Nephron (organoid): ENCODE data around the gene CD48.

ENCODE experiments used
- H3K27ac Mint-ChIP-seq, 3 experiments: 2 replicates each; pipeline ENCODE4 v1.8.0; 2020; ENCODE audit warnings: mixed read lengths in 3 of 3, mild to moderate bottlenecking in 2 of 3, moderate library complexity in 1 of 3
- H3K27me3 Mint-ChIP-seq: 2 replicates; pipeline ENCODE4 v1.8.0; 2021; ENCODE audit warnings: low read depth, mild to moderate bottlenecking, moderate library complexity, mixed read lengths
- H3K36me3 Mint-ChIP-seq: 2 replicates; pipeline ENCODE4 v1.8.0; 2020; ENCODE audit warnings: low read depth, mixed read lengths
- H3K4me1 Mint-ChIP-seq: 2 replicates; pipeline ENCODE4 v1.8.0; 2020; ENCODE audit warnings: mixed read lengths
- H3K4me3 Mint-ChIP-seq, 3 experiments: 2 replicates each; pipeline ENCODE4 v1.8.0; 2020; ENCODE audit warnings: mild to moderate bottlenecking in 3 of 3, mixed read lengths in 3 of 3, moderate library complexity in 2 of 3
- H3K9me3 Mint-ChIP-seq: 2 replicates; pipeline ENCODE4 v1.8.0; 2020; ENCODE audit warnings: mixed read lengths
- TF ChIP-seq, protein P1 (sequence below), 3 experiments: fragments of 200-600 bp; sonication (generic); IDR thresholded peaks; one replicate each; pipeline ENCODE4 v1.5.0; 2021; ENCODE audit warnings: antibody characterized with exemption in 3 of 3; ENCODE audit not compliant: unreplicated experiment in 3 of 3

The CD48 gene

DNA sequence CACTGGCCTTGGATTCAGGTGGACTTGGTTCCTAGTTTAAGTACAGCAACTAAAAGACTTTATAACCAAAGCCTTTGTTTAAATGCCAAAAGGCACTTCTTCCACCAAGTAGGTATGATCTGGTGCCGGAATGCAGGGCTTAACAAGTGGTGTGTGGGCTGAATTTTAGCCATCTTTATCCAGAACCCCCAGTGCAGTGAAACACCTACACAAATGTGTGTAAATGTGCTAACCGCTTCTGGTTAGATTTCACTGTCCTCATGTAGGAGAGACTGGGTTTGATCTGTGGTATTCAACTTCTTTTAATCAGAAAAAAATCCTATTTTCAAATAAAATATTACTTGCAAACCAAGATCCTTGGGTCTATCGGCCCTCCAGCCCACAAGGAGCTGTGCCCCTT lies 75.1 kb downstream of the CD48 start:
- H3K27ac Mint-ChIP-seq: no peak overlapping the region
- H3K4me1 Mint-ChIP-seq: peaks cover 7% of the 10 kb centered on the region
- TF ChIP-seq, protein P1, sequence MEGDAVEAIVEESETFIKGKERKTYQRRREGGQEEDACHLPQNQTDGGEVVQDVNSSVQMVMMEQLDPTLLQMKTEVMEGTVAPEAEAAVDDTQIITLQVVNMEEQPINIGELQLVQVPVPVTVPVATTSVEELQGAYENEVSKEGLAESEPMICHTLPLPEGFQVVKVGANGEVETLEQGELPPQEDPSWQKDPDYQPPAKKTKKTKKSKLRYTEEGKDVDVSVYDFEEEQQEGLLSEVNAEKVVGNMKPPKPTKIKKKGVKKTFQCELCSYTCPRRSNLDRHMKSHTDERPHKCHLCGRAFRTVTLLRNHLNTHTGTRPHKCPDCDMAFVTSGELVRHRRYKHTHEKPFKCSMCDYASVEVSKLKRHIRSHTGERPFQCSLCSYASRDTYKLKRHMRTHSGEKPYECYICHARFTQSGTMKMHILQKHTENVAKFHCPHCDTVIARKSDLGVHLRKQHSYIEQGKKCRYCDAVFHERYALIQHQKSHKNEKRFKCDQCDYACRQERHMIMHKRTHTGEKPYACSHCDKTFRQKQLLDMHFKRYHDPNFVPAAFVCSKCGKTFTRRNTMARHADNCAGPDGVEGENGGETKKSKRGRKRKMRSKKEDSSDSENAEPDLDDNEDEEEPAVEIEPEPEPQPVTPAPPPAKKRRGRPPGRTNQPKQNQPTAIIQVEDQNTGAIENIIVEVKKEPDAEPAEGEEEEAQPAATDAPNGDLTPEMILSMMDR (IDR thresholded peaks at IDR 0.05; ENCODE audit: unreplicated experiment in 3 of 3): no peak
- no peaks in the 10 kb centered on the region for H3K9me3 Mint-ChIP-seq
- H3K27me3 Mint-ChIP-seq: no peaks in the 10 kb centered on the region
- H3K4me3 Mint-ChIP-seq: no peak overlapping the region
- H3K36me3 Mint-ChIP-seq: no peaks in the 10 kb centered on the region

DNA sequence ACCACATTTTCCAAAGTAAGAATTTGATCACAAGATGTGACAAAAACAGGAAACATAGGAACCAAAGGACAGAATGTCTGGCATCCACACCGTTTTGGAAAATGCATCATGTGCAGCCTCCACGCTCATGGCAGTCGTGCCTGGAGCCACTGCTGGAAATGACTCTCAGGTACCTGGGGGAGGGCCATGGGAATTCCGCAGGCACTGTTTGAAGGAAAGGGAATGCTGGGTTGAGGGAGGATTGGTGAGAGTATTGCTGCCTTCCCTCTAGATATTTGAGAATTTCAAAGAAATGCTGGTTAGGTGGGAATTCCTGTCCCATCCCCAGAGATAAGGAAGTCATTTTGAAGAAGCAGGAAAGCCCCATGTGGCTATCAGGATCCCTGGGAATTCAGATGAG lies 75.5 kb downstream of the CD48 start:
- Mint-ChIP-seq H3K36me3 (no peaks in the 10 kb centered on the region), H3K9me3 (no peaks in the 10 kb centered on the region), H3K4me3 (no peak overlapping the region), H3K4me1 (peaks cover 8% of the 10 kb centered on the region), H3K27me3 (no peaks in the 10 kb centered on the region), H3K27ac (no peak overlapping the region)
- TF ChIP-seq, protein P1 (IDR thresholded peaks at IDR 0.05; ENCODE audit: unreplicated experiment in 3 of 3): no peak

DNA sequence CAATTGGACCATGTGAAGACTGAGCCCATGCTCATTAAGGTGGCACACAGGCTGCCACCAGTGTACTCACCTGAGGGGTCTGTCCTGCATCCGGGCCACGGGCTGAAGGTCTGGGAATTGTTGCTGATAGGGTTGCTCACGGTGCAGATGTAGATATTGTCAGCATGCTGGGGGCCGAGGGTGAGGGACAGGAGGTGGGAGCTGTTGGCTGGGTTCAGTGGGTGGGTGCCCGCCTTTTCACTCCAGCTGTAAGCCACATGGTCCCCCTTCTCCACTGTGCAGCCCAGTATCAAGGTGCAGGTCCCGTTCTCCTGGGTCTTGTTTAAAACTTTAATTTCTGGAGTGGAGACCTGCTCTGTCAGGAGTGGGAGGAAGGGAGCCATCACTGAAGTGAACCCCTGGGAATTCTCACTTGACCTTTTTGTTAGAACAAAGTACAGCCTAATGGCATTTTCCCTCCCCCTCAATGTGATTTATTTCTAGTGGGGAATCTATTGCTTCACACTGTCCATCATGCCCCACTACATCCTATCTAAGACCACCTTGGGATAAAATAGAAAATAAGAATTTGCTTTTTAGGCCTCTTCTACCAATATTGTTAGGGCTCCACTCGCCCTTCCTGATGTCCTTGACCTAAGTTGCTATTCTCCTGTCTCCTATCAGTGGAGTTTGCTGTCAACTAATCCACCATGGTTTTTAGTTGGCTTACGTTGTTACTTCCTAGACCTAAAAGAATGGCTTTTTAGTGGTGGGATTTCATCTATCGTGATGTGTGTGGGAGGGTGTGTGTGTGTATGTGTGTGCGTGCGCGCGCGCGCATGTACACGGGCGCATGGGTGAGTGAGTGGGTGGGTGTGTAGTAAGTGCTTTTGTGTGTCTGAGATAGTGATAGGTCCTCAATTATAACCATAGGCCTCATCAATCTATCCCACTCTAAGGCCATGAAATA lies 76.8 kb downstream of the CD48 start:
- no peaks in the 10 kb centered on the region for H3K27me3 Mint-ChIP-seq
- H3K4me1 Mint-ChIP-seq: peaks cover 20% of the 10 kb centered on the region
- no peak overlapping the region for H3K27ac Mint-ChIP-seq
- TF ChIP-seq, protein P1 (IDR thresholded peaks at IDR 0.05; ENCODE audit: unreplicated experiment in 3 of 3): no peak
- no peaks in the 10 kb centered on the region for H3K9me3 Mint-ChIP-seq
- no peaks in the 10 kb centered on the region for H3K36me3 Mint-ChIP-seq
- H3K4me3 Mint-ChIP-seq: no peak overlapping the region

DNA sequence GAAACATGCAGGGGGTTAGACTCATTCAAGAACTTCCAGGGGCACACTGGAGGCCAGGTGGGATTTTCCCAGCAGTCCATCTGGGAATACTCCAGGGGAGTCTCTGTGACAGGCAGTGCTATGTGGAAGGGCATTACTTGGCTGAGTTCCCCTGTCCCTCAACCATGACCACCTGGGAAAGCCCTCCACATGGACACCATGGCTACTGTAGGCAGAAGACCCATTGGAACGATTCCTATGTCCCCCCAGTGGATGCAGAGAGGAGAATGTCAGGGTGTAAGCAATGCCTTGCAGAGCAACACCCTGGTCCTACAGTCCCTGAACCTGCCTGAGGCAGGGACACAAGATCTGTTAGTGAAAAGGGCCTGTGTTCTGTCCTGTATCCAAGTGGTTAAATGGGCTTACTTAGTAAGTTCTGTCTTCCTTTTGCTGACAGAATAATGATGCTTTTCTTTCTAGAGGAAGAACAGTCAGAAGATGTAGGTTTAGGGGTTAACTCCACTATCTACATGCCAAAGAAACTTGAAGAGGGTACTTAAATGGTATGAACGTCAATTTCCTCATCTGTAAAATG lies 78.2 kb downstream of the CD48 start:
- Mint-ChIP-seq H3K4me1 (peaks cover 17% of the 10 kb centered on the region), H3K9me3 (no peaks in the 10 kb centered on the region), H3K36me3 (no peaks in the 10 kb centered on the region), H3K4me3 (no peak overlapping the region), H3K27me3 (no peaks in the 10 kb centered on the region), H3K27ac (no peak overlapping the region)
- TF ChIP-seq, protein P1 (IDR thresholded peaks at IDR 0.05; ENCODE audit: unreplicated experiment in 3 of 3): no peak

DNA sequence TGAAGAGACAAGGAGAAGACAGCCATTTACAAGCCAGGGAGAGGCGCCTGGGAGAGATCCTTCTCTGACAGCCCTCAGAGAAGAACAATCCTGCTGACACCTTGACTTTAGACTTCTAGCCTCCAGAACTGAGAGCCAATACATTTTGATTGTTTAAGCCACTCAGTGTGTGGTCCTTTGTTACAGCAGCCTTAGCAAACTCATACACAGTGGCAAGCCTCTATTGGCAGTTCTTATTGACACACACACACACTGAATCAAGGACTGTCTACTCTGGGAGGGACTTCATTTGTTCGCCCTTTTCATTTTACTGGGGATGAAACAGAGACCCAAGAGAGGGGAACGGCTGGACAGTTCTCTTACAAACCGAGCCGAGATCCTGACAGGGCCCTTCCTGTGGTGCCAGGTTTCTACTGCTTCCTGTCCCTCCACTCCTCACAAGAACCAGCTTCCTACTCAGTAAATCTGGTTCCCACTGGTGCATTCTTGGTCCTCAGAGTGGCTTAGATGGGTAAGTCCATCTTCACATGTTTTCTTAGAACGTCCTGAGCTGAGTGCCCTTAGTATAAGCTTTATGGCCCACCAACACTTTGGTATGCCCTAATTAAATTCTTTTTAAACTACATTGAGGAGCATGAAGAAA lies 79.5 kb downstream of the CD48 start:
- no peaks in the 10 kb centered on the region for H3K36me3 Mint-ChIP-seq
- no peak overlapping the region for H3K4me3 Mint-ChIP-seq
- TF ChIP-seq, protein P1 (IDR thresholded peaks at IDR 0.05; ENCODE audit: unreplicated experiment in 3 of 3): no peak
- peaks cover 13% of the 10 kb centered on the region for H3K4me1 Mint-ChIP-seq
- no peaks in the 10 kb centered on the region for H3K9me3 Mint-ChIP-seq
- no peak overlapping the region for H3K27ac Mint-ChIP-seq
- H3K27me3 Mint-ChIP-seq: no peaks in the 10 kb centered on the region
